Endodermal cell (in vitro differentiated cells): ENCODE measurements around the gene ZNF816. TPM values are rescaled to one million over a fixed set of nuclear protein-coding genes. Genes with fewer than 3 reads are reported as not detected.
A peak's percentile ranks its signal among the peaks of the same experiment; 100 is the strongest.

Experiments used
- DNase-seq: peaks from one replicate; pipeline ENCODE4 v3.0.0-alpha.2; 2017
- H3K27ac ChIP-seq: 2 replicates; pipeline ENCODE4 v1.5.1; 2013; ENCODE audit warnings: mild to moderate bottlenecking, low read depth, low read length, moderate library complexity
- H3K27me3 ChIP-seq: 2 replicates; pipeline ENCODE4 v1.6.1; 2013; ENCODE audit warnings: mild to moderate bottlenecking, low read length, moderate library complexity; ENCODE audit not compliant: insufficient read depth, control insufficient read depth, poor library complexity, severe bottlenecking
- H3K36me3 ChIP-seq: 2 replicates; pipeline ENCODE4 v1.7.0; 2013; ENCODE audit warnings: mild to moderate bottlenecking, low read length, moderate library complexity; ENCODE audit not compliant: control insufficient read depth, insufficient read depth
- H3K4me1 ChIP-seq: one replicate; pipeline ENCODE4 v1.7.0; 2013; ENCODE audit warnings: low read length; ENCODE audit not compliant: control insufficient read depth, insufficient read depth
- H3K4me3 ChIP-seq: 2 replicates; pipeline ENCODE4 v1.5.1; 2013; ENCODE audit warnings: mild to moderate bottlenecking, low read length, moderate library complexity
- H3K9ac ChIP-seq: 2 replicates; pipeline ENCODE4 v1.6.1; 2013; ENCODE audit warnings: mild to moderate bottlenecking, low read length, moderate library complexity; ENCODE audit not compliant: poor library complexity, severe bottlenecking; ENCODE audit errors: extremely low read depth
- H3K9me3 ChIP-seq: 2 replicates; pipeline ENCODE4 v1.6.1; 2013; ENCODE audit warnings: mild to moderate bottlenecking, low read length, moderate library complexity; ENCODE audit not compliant: control insufficient read depth
- H3K27ac Mint-ChIP-seq: 2 replicates; pipeline ENCODE4 v1.8.0; 2020; ENCODE audit warnings: mixed read lengths
- H3K27me3 Mint-ChIP-seq: 2 replicates; pipeline ENCODE4 v1.8.0; 2021; ENCODE audit warnings: mild to moderate bottlenecking, mixed read lengths; ENCODE audit not compliant: insufficient read depth
- H3K36me3 Mint-ChIP-seq: 2 replicates; pipeline ENCODE4 v1.8.0; 2020; ENCODE audit warnings: low read depth, mixed read lengths
- H3K4me1 Mint-ChIP-seq: 2 replicates; pipeline ENCODE4 v1.8.0; 2020; ENCODE audit warnings: mixed read lengths
- H3K4me3 Mint-ChIP-seq: 2 replicates; pipeline ENCODE4 v1.8.0; 2020; ENCODE audit warnings: mild to moderate bottlenecking, moderate library complexity, mixed read lengths
- H3K9me3 Mint-ChIP-seq: 2 replicates; pipeline ENCODE4 v1.8.0; 2020; ENCODE audit warnings: mild to moderate bottlenecking, mixed read lengths
- CTCF ChIP-seq: fragments of 200-600 bp; sonication (generic); conservative IDR thresholded peaks from 2 replicates; pipeline ENCODE4 v1.5.0; 2021; ENCODE audit warnings: antibody characterized with exemption, mild to moderate bottlenecking
- WGBS, 2 experiments: methylation state at CpG; one replicate each; pipeline versions ENCODE4 v1.1.5 to v1.1.7; 2013; ENCODE audit warnings: missing lambda C conversion rate in 2 of 2, mixed read lengths in 1 of 2; ENCODE audit not compliant: insufficient coverage in 1 of 2, insufficient read length in 1 of 2; 5-methylcytosine and 5-hydroxymethylcytosine counted together
- total RNA-seq, 2 donors: library from RNA; stranded (reverse); fragmentation: NEBNext Ultra II Directional in 1 of 2; extraction: Animal tissue kit (Norgen Biotek cat#: 25700) in 1 of 2; gene quantifications; 2 replicates in 1 of 2; 3 replicates in 1 of 2; pipeline ENCODE4 v1.2.1, GENCODE V29; 2021

The ZNF816 gene
- total RNA-seq, 2 donors from 2014 or later = 20.7 to 24.8 TPM

DNA sequence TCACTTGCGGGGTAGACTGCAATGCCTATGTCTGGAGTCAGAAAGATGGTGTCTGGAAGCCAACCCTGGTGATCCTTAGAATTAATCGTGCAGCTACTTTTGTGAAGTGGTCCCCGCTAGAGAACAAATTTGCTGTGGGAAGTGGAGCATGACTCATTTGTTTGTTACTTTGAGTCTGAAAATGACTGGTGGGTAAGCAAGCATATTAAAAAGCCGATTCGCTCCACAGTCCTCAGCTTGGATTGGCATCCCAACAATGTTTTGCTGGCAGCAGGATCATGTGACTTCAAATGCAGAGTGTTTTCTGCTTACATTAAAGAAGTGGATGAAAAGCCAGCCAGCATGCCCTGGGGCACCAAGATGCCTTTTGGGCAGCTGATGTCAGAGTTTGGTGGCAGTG lies 41.6 kb upstream of the ZNF816 start:
- no peak for DNase-seq
- no peaks in the 10 kb centered on the region for H3K27me3 ChIP-seq
- Mint-ChIP-seq H3K27ac (no peak overlapping the region), H3K36me3 (peaks cover 7% of the 10 kb centered on the region), H3K9me3 (no peaks in the 10 kb centered on the region), H3K4me1 (peaks cover 20% of the 10 kb centered on the region), H3K4me3 (no peak overlapping the region), H3K27me3 (peaks cover 23% of the 10 kb centered on the region)
- TF ChIP-seq CTCF = no peak
- no peak overlapping the region for H3K27ac ChIP-seq
- H3K36me3 ChIP-seq = no peaks in the 10 kb centered on the region
- no peak overlapping the region for H3K9ac ChIP-seq
- WGBS, 2 experiments = 97 to 100% methylated on average over 5 of the region's 5 CpGs
- H3K9me3 ChIP-seq = peaks cover 10% of the 10 kb centered on the region
- H3K4me1 ChIP-seq = no peaks in the 10 kb centered on the region
- no peak overlapping the region for H3K4me3 ChIP-seq

GRCh38 chr19:53002479-53002878 lies 39.8 kb upstream of the ZNF816 start:
- Histone ChIP-seq H3K27ac (no peak overlapping the region), H3K4me1 (no peaks in the 10 kb centered on the region), H3K9ac (no peak overlapping the region), H3K9me3 (peaks cover 4% of the 10 kb centered on the region), H3K27me3 (no peaks in the 10 kb centered on the region), H3K4me3 (no peak overlapping the region), H3K36me3 (no peaks in the 10 kb centered on the region)
- peak overlapping the region; percentile 79 for H3K27ac Mint-ChIP-seq
- WGBS, 2 experiments = 50 to 73% methylated on average over 1 to 2 of the region's 2 CpGs
- TF ChIP-seq CTCF = no peak
- H3K4me1 Mint-ChIP-seq = peaks cover 3% of the 10 kb centered on the region
- peaks cover 36% of the 10 kb centered on the region for H3K27me3 Mint-ChIP-seq
- no peak overlapping the region for H3K4me3 Mint-ChIP-seq
- DNase-seq = no peak
- H3K36me3 Mint-ChIP-seq = peaks cover 7% of the 10 kb centered on the region
- H3K9me3 Mint-ChIP-seq = peaks cover 4% of the 10 kb centered on the region

DNA sequence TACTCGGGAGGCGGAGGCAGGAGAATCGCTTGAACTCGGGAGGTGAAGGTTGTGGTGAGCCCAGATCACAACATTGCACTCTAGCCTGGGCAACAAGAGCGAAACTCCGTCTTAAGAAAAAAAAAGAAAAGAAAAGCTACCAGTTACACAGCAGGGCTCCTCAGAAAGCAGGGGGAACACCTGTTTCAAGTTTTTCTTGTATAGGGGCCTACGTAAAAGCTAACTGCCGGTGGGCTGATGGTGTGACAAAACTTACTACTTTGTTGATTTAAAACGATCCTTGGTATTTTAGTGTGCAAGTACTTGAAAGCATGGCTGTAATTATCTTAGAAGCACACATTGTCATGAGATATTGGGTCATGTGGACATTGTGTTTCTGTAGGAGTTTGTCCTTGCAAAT lies 35.3 kb upstream of the ZNF816 start:
- no peak overlapping the region for H3K4me3 ChIP-seq
- no peak for TF ChIP-seq CTCF
- H3K36me3 ChIP-seq = no peaks in the 10 kb centered on the region
- H3K27me3 Mint-ChIP-seq = peaks cover 56% of the 10 kb centered on the region
- peak overlapping the region; percentile 49 for H3K4me3 Mint-ChIP-seq
- no peak overlapping the region for H3K27ac ChIP-seq
- no peak overlapping the region for H3K27ac Mint-ChIP-seq
- H3K9me3 ChIP-seq = peaks cover 6% of the 10 kb centered on the region
- H3K36me3 Mint-ChIP-seq = no peaks in the 10 kb centered on the region
- H3K9me3 Mint-ChIP-seq = peaks cover 17% of the 10 kb centered on the region
- H3K27me3 ChIP-seq = no peaks in the 10 kb centered on the region
- 93% methylated on average over 9 of the region's 9 CpGs for WGBS, 2 experiments
- DNase-seq = no peak
- no peaks in the 10 kb centered on the region for H3K4me1 ChIP-seq
- H3K9ac ChIP-seq = no peak overlapping the region
- peaks cover 6% of the 10 kb centered on the region for H3K4me1 Mint-ChIP-seq
